Measurements from ENCODE around the gene FAF1.

GRCh38 chr1:50697440-50698421 lies 262.3 kb downstream of the FAF1 start:
- TF ChIP-seq CTCF (tag by site-specific recombination; IDR thresholded peaks at IDR 0.05) (no peak), ZNF747 (tag by site-specific recombination; IDR thresholded peaks at IDR 0.05) (no peak), TCF7L2 (IDR thresholded peaks at IDR 0.05; ENCODE audit: borderline replicate concordance, low read depth, low read length) (peak; percentile 50; the same call in 1 of the 2 replicates), YY1 (tag by site-specific recombination; IDR thresholded peaks at IDR 0.05) (no peak), ZNF555 (tag by site-specific recombination; conservative IDR thresholded peaks at IDR 0.05) (no peak), ZNF292 (tag by site-specific recombination; IDR thresholded peaks at IDR 0.05; ENCODE audit: borderline replicate concordance, low read depth) (no peak), SP7 (tag by site-specific recombination; IDR thresholded peaks at IDR 0.05) (peak; percentile 61)
- TF ChIP-seq, protein P1, sequence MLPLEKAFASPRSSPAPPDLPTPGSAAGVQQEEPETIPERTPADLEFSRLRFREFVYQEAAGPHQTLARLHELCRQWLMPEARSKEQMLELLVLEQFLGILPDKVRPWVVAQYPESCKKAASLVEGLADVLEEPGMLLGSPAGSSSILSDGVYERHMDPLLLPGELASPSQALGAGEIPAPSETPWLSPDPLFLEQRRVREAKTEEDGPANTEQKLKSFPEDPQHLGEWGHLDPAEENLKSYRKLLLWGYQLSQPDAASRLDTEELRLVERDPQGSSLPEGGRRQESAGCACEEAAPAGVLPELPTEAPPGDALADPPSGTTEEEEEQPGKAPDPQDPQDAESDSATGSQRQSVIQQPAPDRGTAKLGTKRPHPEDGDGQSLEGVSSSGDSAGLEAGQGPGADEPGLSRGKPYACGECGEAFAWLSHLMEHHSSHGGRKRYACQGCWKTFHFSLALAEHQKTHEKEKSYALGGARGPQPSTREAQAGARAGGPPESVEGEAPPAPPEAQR (tag by site-specific recombination; IDR thresholded peaks at IDR 0.05) = no peak
- TF ChIP-seq, protein P2, sequence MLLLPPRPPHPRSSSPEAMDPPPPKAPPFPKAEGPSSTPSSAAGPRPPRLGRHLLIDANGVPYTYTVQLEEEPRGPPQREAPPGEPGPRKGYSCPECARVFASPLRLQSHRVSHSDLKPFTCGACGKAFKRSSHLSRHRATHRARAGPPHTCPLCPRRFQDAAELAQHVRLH (tag by site-specific recombination; IDR thresholded peaks at IDR 0.05) = peak; percentile 76
- TF ChIP-seq, protein P3, sequence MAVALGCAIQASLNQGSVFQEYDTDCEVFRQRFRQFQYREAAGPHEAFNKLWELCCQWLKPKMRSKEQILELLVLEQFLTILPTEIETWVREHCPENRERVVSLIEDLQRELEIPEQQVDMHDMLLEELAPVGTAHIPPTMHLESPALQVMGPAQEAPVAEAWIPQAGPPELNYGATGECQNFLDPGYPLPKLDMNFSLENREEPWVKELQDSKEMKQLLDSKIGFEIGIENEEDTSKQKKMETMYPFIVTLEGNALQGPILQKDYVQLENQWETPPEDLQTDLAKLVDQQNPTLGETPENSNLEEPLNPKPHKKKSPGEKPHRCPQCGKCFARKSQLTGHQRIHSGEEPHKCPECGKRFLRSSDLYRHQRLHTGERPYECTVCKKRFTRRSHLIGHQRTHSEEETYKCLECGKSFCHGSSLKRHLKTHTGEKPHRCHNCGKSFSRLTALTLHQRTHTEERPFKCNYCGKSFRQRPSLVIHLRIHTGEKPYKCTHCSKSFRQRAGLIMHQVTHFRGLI (tag by site-specific recombination; IDR thresholded peaks at IDR 0.05) = no peak

All from HEK293 (cell line).